Measurements from ENCODE around the gene CYP3A5. TPM values are rescaled to one million over a fixed set of nuclear protein-coding genes. Genes with fewer than 3 reads are reported as not detected.

The CYP3A5 gene
- total RNA-seq, 1 experiment from 2014 or later: not detected

- Histone ChIP-seq H3K4ac (ENCODE audit: low read depth, low read length) (no peak overlapping the region), H3K4me1 (ENCODE audit: insufficient read depth, low read length) (no peaks in the 10 kb centered on the region), H3K9ac (ENCODE audit: extremely low read depth, insufficient read length, low read length) (no peak overlapping the region), H3K56ac (ENCODE audit: insufficient read length, low read depth, low read length) (no peak overlapping the region), H3K27me3 (ENCODE audit: insufficient read depth, low read length) (no peaks in the 10 kb centered on the region), H3K4me2 (ENCODE audit: insufficient read depth, insufficient read length, low read length) (no peak overlapping the region), H2BK120ac (ENCODE audit: low read depth, low read length, poor library complexity, severe bottlenecking) (no peak overlapping the region), H4K20me1 (ENCODE audit: control insufficient read depth, insufficient read depth, insufficient read length) (no peaks in the 10 kb centered on the region), H3K79me2 (ENCODE audit: insufficient read depth, low read length) (no peaks in the 10 kb centered on the region), H2BK15ac (ENCODE audit: low read depth, low read length) (no peak overlapping the region), H3K27ac (ENCODE audit: insufficient read length, low read depth, low read length) (no peak overlapping the region), H4K8ac (replicated peaks; ENCODE audit: insufficient read length, low read depth, low read length) (no peak overlapping the region), H4K91ac (ENCODE audit: insufficient read length, low read depth, low read length) (no peak overlapping the region), H3K23me2 (ENCODE audit: insufficient read length, low read depth, low read length, poor library complexity, severe bottlenecking) (no peaks in the 10 kb centered on the region), H2BK5ac (ENCODE audit: insufficient read length, low read length) (no peak overlapping the region), H3K9me3 (ENCODE audit: control insufficient read depth, low read depth, low read length) (no peaks in the 10 kb centered on the region), H2BK12ac (ENCODE audit: insufficient read length, low read depth, low read length) (no peak overlapping the region), H4K5ac (ENCODE audit: insufficient read length, low read depth, low read length) (no peak overlapping the region), H3T11ph (ENCODE audit: low read length) (no peak overlapping the region), H2AK5ac (ENCODE audit: insufficient read length, low read length) (no peak overlapping the region), H3K14ac (ENCODE audit: insufficient read depth, low read length) (no peak overlapping the region), H3K79me1 (ENCODE audit: insufficient read depth, low read depth, low read length, poor library complexity, severe bottlenecking) (no peaks in the 10 kb centered on the region), H2AFZ (ENCODE audit: low read length) (no peak overlapping the region), H3K18ac (ENCODE audit: insufficient read length, low read depth, low read length) (no peak overlapping the region), H3K23ac (ENCODE audit: insufficient read length, low read depth, low read length) (no peak overlapping the region), H2BK20ac (ENCODE audit: low read depth, low read length, poor library complexity, severe bottlenecking) (no peak overlapping the region)
- no peak for TF ChIP-seq CTCF (conservative IDR thresholded peaks at IDR 0.05)
- WGBS (ENCODE audit: extremely low coverage, insufficient read length, low lambda C conversion rate): no CpG with 5 or more reads among the region's 3 CpGs
- Mint-ChIP-seq H3K9me3 (peaks cover 0 to 5% of the 10 kb centered on the region in 2 experiments; a peak in 1 of 5 replicates), H3K27ac (no peak overlapping the region), H3K4me3 (no peak overlapping the region), H3K36me3 (ENCODE audit: insufficient read depth in 1 of 3, low read depth in 3 of 3) (no peaks in the 10 kb centered on the region), H3K4me1 (no peaks in the 10 kb centered on the region; a peak in 1 of 4 replicates), H3K27me3 (ENCODE audit: low read depth) (peaks cover 3% of the 10 kb centered on the region)
- DNase-seq: no peak
Observed at GRCh38 chr7:99713995-99714570, 34.3 kb upstream of the CYP3A5 start.
